HFF-Myc (cell line): Measurements from ENCODE around the gene SGO2.

Experiments
- DNase-seq: peaks from one replicate; pipeline ENCODE4 v3.0.0-alpha.2; 2011; ENCODE audit warnings: low read depth; ENCODE audit errors: extremely low read depth
- H3K4me3 ChIP-seq: replicated peaks from 2 replicates; pipeline ENCODE4 v1.5.1; 2011; ENCODE audit warnings: low read depth, mild to moderate bottlenecking, control low read depth, low read length
- TF ChIP-seq, protein P1 (sequence below): IDR thresholded peaks from 2 replicates; pipeline ENCODE4 v1.5.1; 2012; ENCODE audit warnings: mild to moderate bottlenecking, low read depth, low read length, control low read depth; ENCODE audit errors: missing control alignments

SGO2 gene

GRCh38 chr2:200631287-200631686, 105.3 kb downstream of the SGO2 start:
- no peak for DNase-seq
- TF ChIP-seq, protein P1, sequence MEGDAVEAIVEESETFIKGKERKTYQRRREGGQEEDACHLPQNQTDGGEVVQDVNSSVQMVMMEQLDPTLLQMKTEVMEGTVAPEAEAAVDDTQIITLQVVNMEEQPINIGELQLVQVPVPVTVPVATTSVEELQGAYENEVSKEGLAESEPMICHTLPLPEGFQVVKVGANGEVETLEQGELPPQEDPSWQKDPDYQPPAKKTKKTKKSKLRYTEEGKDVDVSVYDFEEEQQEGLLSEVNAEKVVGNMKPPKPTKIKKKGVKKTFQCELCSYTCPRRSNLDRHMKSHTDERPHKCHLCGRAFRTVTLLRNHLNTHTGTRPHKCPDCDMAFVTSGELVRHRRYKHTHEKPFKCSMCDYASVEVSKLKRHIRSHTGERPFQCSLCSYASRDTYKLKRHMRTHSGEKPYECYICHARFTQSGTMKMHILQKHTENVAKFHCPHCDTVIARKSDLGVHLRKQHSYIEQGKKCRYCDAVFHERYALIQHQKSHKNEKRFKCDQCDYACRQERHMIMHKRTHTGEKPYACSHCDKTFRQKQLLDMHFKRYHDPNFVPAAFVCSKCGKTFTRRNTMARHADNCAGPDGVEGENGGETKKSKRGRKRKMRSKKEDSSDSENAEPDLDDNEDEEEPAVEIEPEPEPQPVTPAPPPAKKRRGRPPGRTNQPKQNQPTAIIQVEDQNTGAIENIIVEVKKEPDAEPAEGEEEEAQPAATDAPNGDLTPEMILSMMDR = no peak
- H3K4me3 ChIP-seq = no peak overlapping the region
